ENCODE data around the gene MICAL3.

The MICAL3 gene

GRCh38 chr22:17794726-17795542 lies 229.4 kb downstream of the MICAL3 start:
- H3K27me3 ChIP-seq, result no peaks in the 10 kb centered on the region
- H3K4me3 ChIP-seq (ENCODE audit: low read depth, low read length), result no peak overlapping the region
- H3K9me3 ChIP-seq, result no peaks in the 10 kb centered on the region
- no peaks in the 10 kb centered on the region for H3K4me1 ChIP-seq
- DNase-seq, result no peak
- H3K36me3 ChIP-seq, result no peaks in the 10 kb centered on the region
- no peak for TF ChIP-seq CTCF (IDR thresholded peaks at IDR 0.05; ENCODE audit: low read depth, low read length)

- Histone ChIP-seq H3K4me3 (ENCODE audit: low read depth, low read length) (no peak overlapping the region), H3K27me3 (no peaks in the 10 kb centered on the region), H3K36me3 (peaks cover 6% of the 10 kb centered on the region), H3K4me1 (no peaks in the 10 kb centered on the region), H3K9me3 (no peaks in the 10 kb centered on the region)
- DNase-seq, result no peak
- no peak for TF ChIP-seq CTCF (IDR thresholded peaks at IDR 0.05; ENCODE audit: low read depth, low read length)
Observed at GRCh38 chr22:17792854-17793434, 231.4 kb downstream of the MICAL3 start.

GRCh38 chr22:17792299-17792698 lies 232.1 kb downstream of the MICAL3 start:
- no peaks in the 10 kb centered on the region for H3K27me3 ChIP-seq
- H3K4me1 ChIP-seq, result no peaks in the 10 kb centered on the region

GRCh38 chr22:17791196-17791595 lies 233.2 kb downstream of the MICAL3 start:
- Histone ChIP-seq H3K9me3 (no peaks in the 10 kb centered on the region), H3K27me3 (no peaks in the 10 kb centered on the region), H3K4me3 (ENCODE audit: low read depth, low read length) (no peak overlapping the region), H3K4me1 (peaks cover 7% of the 10 kb centered on the region), H3K36me3 (peaks cover 6% of the 10 kb centered on the region)
- no peak for TF ChIP-seq CTCF (IDR thresholded peaks at IDR 0.05; ENCODE audit: low read depth, low read length)
- no peak for DNase-seq

More at GRCh38 chr22:17792299-17792698, 232.1 kb downstream of the MICAL3 start:
- TF ChIP-seq CTCF (IDR thresholded peaks at IDR 0.05; ENCODE audit: low read depth, low read length), result peak; percentile 15; the same call in 1 of the 2 replicates
- no peak for DNase-seq
- H3K36me3 ChIP-seq, result peaks cover 6% of the 10 kb centered on the region
- H3K9me3 ChIP-seq, result no peaks in the 10 kb centered on the region
- no peak overlapping the region for H3K4me3 ChIP-seq (ENCODE audit: low read depth, low read length)

- H3K27me3 ChIP-seq, result no peaks in the 10 kb centered on the region
- no peak for TF ChIP-seq CTCF (IDR thresholded peaks at IDR 0.05; ENCODE audit: low read depth, low read length)
- peaks cover 7% of the 10 kb centered on the region for H3K4me1 ChIP-seq
- H3K4me3 ChIP-seq (ENCODE audit: low read depth, low read length), result no peak overlapping the region
- H3K9me3 ChIP-seq, result no peaks in the 10 kb centered on the region
- DNase-seq, result no peak
- H3K36me3 ChIP-seq, result peaks cover 6% of the 10 kb centered on the region
Observed at GRCh38 chr22:17789379-17790200, 234.8 kb downstream of the MICAL3 start.

Measured in BE2C (cell line).